Measurements from ENCODE around the gene NF2.
A peak's percentile ranks its signal among the peaks of the same experiment; 100 is the strongest.

NF2 gene

DNA sequence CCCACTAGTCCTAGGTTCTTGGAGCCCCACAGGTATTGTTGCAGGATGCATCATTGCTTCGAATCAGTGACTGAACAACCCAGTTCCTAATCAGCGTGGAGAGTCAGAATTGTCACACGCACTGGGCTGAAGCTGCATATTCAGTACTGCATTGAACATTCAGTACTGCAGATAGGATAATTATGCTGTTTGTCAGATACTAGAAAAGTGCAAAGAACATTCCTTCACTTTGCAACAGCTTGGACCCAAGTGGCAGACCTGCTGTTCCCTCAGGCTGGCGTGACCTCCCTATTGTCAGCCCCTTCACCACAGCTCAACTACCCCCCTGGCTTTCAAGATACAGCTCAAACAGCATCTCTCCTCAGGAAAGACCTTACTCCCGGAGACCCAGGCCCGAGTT lies 27.6 kb downstream of the NF2 start:
- DNase-seq (ENCODE audit: low spot score): no peak

DNA sequence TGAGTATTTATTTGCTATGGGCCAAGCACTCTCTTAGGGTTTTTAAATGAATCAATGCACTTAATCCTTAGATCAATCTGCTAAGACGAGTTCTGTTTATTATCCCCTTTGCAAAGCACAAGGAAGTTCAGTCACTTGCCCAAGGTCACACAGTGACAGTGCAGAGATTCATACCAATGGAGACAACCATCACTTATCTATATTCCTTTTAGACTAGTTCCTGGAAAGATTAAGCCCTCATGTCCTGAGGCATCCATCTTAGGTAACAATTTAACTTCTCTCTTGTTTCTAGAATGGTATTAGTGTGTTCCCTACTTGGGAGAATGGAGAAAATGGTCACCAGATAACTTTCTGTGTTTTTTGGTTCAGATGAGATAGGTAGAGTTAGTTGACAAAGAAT lies 28.3 kb downstream of the NF2 start:
- no peak for DNase-seq (ENCODE audit: low spot score)

DNA sequence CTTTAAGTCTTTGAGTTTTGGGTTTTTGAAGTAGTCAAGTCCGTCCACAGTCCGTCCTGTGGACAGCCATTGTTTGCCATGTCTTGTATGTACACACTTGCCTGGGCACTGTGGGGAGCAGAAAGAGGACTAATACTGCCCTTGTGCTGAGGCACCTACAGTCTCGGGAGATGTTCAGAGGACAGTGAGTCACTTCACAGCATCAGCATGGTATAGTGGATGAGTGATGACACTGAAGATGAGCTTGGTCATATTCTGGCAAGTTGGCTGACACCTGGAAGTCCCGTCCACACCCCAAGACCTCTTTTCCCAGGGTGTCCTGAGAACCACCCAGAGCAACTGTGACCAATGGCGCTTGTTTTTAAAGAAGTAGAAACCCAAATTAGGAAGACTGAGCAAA lies 29.2 kb downstream of the NF2 start:
- no peak for DNase-seq (ENCODE audit: low spot score)

DNA sequence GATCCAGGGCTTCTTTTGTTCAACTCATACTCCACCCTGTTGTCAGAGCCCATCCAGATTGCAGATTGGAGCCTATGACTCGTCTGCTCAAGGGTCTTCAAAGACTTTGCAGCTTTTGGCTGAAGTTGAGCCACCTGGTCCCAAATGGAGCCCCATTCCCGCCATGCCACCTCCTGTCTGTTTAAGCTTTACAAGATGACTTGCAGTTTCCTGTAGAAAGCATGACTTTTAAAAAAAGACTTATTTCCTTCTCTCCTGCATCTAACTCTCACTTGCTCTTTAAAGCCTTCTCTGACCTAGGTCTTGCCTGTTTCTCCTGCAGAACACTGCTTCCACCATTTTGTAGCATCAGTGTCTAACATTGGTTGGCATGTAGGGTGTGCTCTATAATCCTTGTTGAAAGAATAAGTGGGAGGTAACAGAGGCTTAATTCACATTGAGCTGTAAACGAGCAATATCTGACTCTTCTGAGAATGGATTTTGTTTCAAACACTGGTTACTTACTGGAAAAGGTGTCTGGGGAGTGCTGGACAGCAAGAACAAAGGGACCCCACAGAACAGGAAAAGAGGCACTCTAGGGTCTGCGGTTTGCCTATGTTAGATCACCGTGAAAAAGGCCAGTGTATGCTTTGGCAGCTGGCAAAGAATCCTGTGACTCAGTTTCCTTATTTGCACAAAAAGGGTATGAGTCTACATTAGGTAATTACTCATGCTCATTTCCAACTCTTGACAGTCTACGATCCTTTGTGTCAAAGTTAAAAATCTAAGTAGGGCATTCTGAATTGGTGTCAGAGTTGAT lies 30.3 kb downstream of the NF2 start:
- DNase-seq (ENCODE audit: low spot score): no peak

DNA sequence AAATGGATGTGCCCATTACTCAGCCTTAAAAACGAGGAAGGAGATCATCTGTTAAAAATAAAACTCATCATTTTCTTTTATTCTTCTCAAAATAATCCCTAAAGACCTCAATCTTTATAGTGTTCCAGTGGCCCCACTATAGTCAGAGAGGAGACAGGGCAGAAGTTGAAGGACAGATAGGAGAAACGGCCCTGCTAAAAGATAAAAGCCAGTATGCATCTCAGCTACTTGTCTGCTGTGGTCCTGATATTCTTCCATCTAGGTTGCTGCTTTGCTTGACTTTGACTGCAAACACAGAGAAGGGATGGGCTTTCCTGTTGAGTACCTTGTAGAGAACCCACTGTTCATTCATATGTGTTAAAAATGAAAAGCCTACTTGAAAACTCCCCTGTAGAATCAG lies 31.4 kb downstream of the NF2 start:
- no peak for DNase-seq (ENCODE audit: low spot score)

DNA sequence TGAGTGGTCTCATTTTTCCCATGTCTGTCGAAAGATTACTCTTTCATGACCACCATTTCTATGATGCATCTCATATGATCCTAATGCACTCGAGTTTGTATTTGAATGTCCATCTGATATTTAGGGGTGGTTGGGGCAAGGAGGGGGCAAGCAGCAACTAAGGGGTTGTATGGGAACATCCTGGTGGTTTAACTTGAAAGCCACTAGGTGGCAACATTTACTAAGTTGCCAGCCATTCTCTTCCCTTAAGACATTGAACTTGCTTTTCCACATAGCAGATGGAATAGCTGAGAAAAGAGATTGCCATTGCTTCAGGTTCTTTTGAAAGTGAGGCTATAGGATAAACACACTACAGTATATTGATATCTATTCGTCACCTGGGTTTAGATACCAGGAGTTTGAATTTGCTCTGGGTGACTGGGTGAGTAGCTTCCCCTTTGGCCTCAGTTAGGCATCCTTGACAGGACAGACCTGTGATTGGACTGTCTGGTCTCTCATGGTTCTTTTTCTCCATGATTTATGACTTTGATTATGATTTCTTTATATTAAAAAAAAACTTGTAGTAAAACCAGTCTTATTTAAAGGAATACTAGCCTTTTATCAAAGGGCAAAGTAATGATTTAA lies 32.4 kb downstream of the NF2 start:
- DNase-seq (ENCODE audit: low spot score): peak; percentile 58

DNA sequence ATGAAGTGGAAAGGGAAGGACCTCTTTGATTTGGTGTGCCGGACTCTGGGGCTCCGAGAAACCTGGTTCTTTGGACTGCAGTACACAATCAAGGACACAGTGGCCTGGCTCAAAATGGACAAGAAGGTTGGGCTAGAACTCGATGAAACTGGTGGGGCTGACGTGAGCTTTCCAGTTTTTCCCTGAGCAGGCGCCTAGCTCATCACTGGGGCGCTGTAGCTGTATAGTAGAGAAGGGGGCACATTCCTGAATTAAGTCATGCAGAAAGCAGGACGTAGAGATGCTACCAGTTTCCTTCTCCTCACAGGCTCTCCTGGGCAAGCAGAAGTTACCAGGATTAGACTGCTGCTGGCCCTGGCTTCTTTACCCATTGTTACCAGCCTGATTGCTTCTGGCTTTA lies 33.3 kb downstream of the NF2 start:
- no peak for DNase-seq (ENCODE audit: low spot score)

DNA sequence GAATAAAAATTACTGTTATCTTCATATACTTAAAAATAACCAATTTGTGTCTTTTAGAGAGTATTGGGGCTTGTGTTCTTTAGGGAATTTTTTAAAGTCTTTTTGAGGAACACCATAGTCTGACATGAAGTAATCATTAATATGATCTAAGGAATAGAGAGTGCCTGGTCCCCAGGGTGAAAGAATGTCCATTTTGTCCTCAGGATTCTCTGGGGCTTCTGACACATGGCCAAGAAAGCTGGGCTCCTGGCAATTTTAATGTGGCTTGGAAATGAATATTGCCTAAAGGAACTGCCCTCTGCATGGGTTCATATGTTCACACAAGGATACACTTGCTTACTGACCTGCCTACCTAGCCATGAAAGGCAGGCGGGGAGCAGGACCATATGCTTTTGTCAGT lies 33.7 kb downstream of the NF2 start:
- DNase-seq (ENCODE audit: low spot score): no peak

DNA sequence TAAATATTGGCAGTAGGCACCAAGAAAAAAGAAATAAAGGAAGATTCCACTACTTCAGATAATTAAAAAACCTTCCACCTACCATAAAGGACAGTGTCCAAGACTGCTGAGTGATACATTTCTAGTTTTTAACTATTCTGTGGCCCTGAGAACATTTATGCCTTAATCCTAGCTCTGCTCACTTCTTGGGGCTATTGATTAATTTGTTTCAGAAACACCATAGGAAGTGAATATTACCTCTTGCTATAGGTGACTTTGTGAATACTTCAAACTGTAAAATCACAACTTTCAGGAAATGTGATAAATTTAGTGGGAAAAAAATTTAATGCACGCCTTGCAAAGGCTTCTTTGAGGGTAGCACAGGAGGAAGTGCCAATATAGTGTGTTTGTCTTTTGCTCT lies 35.2 kb downstream of the NF2 start:
- DNase-seq (ENCODE audit: low spot score): no peak

DNA sequence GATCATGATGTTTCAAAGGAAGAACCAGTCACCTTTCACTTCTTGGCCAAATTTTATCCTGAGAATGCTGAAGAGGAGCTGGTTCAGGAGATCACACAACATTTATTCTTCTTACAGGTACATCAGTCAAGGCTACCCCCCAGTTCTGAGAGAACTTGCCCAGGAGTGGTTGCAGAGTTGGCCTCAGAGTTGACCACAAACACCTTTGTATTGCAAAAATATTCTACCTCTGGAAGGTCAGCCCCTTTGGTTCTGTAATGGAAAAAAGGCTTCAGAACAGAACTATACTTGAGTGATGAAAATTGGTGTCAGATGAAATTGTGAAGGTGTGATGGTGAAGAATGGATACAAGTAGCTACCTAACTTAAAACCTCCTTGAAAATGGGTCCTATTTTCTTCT lies 35.7 kb downstream of the NF2 start:
- DNase-seq (ENCODE audit: low spot score): no peak

DNA sequence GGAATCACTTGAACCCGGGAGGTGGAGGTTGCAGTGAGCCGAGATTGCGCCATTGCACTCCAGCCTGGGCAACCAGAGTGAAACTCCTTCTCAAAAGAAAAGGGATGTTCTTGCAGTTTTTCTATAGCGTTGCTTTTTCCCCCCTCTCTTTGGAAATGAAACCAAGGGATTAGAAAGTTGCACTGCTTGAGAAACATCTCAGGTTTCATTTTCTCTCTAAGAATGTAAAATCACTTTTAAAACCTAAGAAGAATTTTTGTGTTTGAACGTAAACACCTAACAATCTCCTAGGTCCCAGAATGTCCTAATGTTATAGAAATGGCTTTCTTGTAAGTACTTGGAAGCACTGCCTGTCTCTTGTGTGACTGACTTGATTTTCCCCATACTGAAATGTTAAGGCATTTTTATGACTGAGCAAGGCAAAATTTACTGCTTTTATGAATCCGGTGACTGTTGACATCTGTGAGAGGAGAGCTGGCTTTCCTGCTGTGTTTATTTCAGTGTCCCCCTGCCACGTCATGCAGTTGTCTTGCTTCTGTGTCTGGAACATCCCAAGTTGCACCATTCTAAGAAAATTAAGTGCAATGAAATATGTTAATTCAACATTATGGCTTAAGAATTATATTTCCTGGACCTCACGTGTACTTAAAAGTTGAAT lies 37.7 kb downstream of the NF2 start:
- DNase-seq (ENCODE audit: low spot score): no peak

DNA sequence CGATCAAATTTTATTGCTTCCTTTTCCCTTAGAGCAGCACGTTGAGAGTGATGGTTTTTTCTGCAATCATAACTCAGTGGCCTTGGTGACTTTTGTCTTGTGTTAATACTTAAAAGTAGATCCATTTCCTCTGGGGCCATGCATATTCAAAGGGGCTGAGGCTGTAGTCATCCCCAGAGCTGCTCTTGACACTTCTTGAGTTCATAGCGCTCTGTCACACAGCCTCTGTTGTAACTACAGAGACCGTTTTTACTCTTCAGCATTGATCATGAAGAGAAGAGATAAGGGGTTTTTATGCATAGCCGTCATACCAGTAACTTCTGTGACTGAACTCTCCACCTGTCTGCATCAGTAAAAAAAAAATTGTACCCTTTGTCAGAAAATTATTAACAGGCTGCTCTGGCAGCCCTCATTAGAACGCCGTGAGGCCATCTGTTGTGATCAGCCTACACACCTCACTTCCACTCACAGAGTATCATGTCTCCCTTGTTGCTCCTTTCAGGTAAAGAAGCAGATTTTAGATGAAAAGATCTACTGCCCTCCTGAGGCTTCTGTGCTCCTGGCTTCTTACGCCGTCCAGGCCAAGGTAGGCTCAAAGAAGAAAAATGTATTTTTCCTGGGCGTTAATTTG lies 38.4 kb downstream of the NF2 start:
- no peak for DNase-seq (ENCODE audit: low spot score)

DNA sequence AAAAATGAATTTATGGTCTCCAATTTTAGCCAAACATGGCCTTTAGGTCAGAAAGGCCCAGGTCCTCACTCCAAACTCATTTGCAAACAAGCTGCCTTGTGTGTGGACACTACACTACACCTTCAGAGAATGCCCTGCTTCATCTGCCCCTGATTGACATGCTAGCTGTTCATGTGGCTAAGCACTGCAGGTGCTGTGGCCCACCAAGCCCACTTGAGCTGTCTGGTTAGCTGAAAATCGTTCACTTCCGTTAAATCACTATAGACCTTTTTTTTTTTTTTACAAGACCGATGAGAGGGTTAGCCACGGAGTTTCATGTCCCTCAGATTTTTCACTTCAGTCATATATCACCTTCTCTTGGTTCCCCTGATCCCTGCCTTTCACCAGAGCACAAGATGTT lies 39.3 kb downstream of the NF2 start:
- no peak for DNase-seq (ENCODE audit: low spot score)

DNA sequence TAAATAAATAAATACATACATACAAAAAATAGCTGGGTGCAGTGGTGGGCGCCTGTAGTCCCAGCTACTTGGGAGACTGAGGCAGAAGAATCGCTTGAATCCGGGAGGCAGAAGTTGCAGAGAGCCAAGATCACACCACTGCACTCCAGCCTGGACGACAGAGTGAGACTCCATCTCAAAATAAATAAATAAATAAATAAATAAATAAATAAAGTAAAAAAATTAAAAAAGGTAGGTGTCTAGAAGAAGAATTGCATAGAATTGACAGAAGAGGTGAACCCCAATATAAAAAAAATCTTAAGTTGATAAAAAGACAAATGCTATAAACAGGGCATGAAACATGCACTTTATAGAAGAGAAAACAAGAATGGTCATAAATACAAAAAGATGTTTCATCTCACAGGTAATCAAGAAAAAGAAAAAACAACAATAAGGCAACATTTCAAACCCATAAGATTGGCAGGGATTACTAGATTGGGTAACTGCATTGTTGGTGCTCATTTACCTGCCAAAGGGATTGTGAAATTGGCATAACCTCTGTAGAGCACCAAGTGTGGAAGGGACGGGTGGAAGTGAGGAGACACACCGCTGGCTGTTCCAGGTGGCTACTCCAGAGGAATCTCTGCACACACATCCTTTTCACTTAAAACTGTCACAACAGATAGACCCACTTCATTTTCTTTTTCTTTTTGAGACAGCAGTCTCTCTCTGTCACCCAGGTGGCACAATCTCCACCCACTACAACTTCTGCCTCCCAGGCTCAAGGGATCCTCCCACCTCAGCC lies 44.7 kb downstream of the NF2 start:
- no peak for DNase-seq (ENCODE audit: low spot score)

DNA sequence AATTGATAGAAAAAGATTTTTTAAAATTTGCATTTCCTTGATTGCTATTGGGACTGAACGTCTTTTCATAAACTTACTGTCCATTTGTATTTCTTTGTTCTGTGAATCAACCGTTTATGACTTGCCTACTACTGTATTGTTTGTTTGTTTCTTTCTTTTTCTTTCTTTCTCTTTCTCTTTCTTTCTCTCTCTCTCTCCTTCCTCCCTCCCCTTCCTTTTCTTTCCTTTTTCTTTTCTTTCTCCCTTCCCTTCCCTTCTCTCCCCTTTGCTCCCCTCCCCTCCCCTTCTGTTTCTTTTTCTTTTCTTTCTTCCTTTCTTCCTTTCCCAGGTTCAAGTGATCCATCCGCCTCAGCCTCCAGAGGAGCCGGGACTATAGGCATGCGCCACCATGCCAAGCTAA lies 46.9 kb downstream of the NF2 start:
- DNase-seq (ENCODE audit: low spot score): no peak

DNA sequence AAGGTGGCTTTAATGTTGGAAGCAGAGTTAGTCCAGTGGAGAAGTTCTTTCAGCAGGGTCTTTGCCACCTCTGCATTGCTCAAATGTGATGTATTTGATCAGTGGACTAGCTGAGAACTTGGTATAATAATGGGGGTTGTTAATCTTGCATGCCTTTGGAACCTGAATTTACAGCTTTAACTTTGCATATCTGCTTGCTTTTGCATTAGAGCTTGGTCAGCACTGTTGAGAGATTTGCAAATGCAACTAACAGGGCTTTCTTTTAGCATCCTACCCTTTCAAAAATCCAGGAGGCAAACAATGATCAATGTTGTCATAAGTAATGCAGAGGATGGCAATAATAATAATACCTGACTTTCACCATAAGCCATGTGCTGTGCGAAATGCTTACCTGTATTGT lies 48.2 kb downstream of the NF2 start:
- DNase-seq (ENCODE audit: low spot score): no peak

DNA sequence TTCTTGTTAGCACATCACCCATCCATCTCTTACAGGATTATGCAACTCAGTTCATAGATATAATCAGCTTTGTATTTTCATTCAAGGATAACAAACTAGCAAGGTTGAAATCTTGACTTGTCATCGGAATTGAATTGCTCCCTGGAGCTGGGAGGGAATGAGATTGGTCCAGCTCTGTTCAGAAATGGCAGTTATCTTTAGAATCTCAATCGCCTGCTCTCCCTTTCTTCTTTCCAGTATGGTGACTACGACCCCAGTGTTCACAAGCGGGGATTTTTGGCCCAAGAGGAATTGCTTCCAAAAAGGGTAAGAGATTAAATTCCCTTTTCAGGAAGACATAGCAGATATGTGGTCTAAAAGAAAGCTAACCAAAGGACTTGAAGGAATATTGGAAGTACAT lies 51.0 kb downstream of the NF2 start:
- peak; percentile 19 for DNase-seq (ENCODE audit: low spot score)

DNA sequence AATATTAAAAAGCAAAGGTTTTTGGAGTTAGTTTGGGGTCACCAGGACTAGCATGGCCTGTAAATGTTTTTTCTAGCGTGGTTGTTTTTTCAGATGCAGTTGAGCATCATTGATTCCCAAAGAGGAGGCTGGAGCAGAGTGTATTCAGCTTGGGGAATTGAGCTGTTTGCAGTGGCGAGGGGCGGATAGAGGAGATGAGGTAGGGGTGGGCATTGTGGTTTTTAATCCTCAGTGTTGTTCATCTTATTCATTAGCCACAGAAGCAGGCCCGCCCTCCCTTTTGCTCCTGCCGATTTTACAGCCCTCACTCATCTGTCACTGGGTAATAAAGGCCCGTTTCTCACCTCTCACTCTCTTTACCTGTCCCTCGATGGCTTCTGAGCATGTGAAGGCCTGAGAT lies 51.4 kb downstream of the NF2 start:
- no peak for DNase-seq (ENCODE audit: low spot score)

DNA sequence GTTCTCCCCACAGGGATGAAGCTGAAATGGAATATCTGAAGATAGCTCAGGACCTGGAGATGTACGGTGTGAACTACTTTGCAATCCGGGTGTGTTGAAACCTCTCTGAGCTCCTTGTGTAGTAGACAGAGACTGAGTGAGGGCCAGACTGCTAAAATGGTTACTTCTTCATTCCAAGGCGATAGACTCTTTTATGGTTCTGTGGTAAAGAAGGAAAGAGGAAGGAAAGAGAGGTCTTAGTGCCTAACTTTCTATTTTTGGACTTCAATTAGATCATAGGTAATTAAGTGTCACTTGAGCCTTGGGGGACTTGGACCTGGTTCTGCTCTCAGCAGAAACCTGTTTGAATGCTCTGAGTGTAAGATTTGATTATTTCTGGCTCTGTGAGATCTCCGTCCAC lies 54.7 kb downstream of the NF2 start:
- peak; percentile 13 for DNase-seq (ENCODE audit: low spot score)

DNA sequence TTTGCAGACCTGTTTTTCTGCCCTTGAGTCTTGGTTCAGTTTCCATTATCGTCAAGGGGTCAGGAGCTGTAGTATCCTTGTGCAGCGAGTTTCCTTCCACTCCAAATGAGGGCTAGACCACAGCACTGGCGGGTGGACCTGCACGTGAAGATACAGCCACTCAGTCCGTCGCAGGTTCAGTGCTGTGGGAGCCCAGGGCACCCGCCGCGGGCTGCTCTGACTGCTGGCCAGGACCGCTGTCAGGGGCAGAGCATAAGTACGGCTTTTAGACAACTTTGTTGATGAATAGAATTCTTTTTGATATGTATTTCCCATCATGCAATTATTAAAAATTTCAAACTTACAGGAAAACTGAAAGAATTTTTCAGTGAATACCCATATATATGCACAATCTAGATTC lies 56.6 kb downstream of the NF2 start:
- no peak for DNase-seq (ENCODE audit: low spot score)

DNA sequence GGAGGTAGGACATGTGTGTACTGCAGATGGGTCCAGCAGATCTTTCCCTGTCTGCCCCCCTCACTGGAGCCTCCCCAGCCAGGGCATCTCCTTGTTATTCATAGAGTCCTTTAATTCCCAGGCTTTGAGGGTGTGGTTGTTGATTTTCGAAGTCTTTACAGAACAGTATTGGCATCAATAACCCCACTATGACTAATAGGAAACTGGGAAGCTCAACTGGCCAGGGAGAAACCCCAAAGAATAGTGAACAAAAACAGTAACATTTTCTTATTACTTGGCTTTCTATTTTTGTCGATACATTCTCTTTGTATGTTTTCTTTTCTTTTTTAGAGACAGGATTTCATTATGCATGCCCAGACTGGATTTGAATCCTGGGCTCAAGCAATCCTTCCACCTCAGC lies 57.9 kb downstream of the NF2 start:
- DNase-seq (ENCODE audit: low spot score): no peak
